Activated CD4-positive, alpha-beta T cell treated with anti-CD3 and anti-CD28 coated beads for 24 hours (primary cell): ENCODE results near the gene TSPO2.

ENCODE experiments used
- DNase-seq, 2 donors: peaks; one replicate each; pipeline ENCODE4 v3.0.0-alpha.2; 2020; ENCODE audit warnings: low read depth in 2 of 2

Gene TSPO2

GRCh38 chr6:41075651-41076626 lies 33.7 kb downstream of the TSPO2 start:
- DNase-seq: no peak

- no peak for DNase-seq
These were observed 35.3 kb downstream of the TSPO2 start for GRCh38 chr6:41077536-41077935.

DNA sequence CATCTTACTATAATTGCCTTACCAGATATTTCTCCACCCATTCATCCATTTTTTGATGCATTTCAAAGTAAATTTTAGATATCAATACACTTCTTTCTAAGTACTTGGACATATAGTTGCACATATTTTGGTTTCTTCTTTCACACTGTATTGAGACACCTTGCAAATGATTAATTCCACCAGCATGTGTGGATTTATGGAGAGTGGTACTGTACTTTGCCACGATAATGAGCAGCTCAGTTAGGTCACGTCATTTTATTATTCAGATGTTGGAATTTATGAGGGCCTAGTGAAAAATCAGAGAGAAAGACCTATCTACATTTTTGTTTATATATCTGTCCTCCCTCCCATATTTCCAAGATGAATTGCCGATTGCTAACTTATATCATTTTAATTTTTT lies 35.8 kb downstream of the TSPO2 start:
- DNase-seq: no peak

- DNase-seq: no peak
These were observed 36.8 kb downstream of the TSPO2 start for GRCh38 chr6:41079080-41079479.

DNA sequence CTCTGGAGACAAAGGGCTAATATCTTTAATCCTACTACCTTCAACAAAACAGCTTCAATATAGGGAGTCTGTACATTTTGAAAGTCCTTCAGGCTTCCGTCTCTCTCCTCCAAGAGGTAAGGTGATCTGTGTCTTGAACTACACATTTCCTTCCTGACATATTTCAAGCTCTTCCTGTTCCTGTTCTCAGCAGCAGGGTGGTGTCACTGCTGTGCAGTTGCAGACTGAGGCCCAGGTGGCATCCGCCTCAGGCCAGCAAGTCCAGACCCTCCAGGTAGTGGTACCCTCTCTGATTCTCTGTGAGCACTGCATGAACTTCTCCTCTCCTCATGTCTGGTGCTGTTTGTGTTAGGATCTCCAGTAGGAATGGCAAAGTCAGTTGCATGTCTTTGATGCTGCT lies 38.4 kb downstream of the TSPO2 start:
- no peak for DNase-seq

DNA sequence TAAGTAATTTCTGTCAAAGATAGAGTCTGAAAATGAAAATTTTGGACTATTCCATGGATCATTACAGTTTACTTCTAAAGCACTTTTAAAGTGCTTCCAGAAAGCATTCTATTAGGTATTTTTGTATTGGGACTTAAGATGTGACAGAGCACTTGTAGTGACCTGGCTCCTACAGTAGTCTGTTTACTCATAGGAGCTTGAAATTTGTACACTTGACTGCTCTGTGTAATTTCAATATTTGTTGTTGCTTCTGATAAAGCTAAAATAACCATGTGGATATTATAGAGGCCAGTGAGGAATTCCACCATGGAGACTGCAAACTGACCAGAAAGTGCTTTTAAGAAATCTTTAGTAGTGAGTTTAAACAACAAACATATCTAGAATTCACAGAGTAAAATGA lies 40.8 kb downstream of the TSPO2 start:
- DNase-seq: no peak

DNA sequence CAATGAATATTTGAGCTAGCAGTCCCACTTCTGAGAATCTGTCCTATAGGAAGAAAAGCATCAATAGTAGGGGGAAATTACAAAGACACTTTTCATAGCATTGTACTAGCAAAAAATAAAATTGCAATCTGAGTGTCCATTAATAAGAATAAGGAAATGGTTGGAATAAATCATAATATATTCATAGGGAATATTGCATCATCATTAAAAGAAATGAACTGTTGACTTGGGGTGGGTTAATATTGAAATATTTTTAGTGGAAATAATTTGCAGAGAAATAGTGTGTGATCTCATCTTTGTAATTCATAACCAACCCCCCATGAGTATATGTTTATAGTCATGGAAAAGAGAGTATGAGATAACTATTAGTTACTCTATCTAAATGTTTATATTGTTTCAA lies 42.9 kb downstream of the TSPO2 start:
- DNase-seq: no peak

DNA sequence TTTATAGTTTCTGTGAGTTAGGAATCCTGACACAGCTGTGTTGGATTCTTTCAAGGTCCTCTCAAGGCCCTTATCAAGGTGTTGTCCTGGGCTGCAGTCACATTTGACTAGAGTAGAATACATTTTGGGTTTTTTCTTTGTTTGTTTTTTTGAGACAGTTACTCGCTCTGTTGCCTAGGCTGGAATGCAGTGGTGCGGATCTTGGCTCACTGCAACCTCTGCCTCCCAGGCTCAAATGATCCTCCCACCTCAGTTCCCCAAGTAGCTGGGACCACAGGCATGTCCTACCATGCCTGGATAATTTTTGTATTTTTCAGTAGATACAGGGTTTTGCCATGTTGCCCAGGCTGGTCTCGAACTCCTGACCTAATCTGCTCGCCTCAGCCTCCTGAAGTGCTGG lies 46.2 kb downstream of the TSPO2 start:
- DNase-seq: no peak

DNA sequence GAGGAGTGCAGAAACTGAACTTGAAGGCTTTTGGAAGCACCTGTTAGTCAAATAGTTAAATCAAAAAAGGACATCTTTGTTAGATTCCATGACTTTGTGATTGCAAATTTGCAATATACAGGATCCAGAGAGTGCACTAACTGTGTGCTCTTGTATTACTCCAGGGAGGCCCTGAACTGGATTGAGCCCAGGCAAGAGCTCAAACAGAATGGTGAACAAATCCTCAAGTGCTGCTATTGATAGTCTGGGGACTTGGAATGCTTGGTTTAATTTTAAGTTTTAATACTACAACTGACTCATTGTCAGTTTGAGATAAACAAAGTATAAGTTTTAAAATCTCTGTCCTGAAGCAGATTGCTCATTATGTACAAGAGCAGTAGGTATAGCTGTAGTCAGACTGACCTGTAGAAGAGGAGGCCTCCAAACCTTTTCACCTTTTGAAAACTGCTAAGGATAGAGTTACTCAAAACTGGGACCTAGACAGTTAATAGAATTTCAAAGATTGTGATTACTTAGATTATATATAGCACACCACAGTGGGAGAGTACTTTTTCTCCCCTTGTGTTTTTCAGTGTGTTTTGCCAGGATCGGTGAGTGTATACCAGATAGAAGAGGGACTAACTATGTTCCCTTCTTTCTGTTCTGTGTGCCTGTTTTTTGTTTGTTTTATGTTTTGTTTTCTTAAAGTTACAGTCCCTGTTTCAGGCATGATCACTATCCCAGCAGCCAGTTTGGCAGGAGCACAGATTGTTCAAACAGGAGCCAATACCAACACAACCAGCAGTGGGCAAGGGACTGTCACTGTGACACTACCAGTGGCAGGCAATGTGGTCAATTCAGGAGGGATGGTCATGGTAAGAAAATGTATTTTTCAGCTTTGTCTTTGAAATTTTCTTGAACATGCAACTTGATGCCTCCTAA lies 48.8 kb downstream of the TSPO2 start:
- no peak for DNase-seq

DNA sequence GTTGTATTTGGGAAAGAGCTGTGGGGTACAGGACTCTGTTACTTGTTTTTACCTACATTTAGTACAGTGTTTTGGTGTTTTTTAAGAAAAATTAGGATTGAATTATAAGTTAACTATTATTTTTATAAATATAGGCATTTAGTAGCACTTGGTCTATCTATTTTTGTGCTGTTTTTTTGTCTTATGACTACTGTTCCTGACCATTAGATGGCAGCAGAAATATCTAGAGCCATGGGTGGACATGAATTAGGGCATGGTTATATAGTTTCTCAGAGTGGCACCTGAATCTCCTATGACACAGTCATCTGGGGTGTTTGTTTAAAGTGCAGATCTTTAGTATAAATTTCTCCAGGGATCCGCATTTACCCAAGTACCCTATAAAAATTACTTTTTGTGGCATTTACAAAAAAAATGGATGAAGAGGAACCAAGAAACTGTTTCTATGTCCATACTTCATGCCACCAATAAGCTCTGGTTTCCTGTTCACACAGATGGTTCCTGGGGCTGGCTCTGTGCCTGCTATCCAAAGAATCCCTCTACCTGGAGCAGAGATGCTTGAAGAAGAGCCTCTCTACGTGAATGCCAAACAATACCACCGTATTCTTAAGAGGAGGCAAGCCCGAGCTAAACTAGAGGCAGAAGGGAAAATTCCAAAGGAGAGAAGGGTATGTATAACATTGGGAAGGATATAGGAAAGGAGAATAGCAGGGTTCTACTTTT lies 50.3 kb downstream of the TSPO2 start:
- DNase-seq: no peak

- no peak for DNase-seq
These were observed 51.5 kb downstream of the TSPO2 start for GRCh38 chr6:41093729-41094128.
